Pancreas (tissue), 10 donors: ENCODE data around the gene TAF1D. TPM values are rescaled to one million over a fixed set of nuclear protein-coding genes. Genes with fewer than 3 reads are reported as not detected.

Experiments used
- ATAC-seq, 4 donors: fragments of 200-7000 bp; cut with Tn5 transposase; one replicate each; pipeline versions ENCODE4 v1.8.0 to v1.9.1; 2020; ENCODE audit warnings: mild to moderate bottlenecking in 4 of 4, moderate library complexity in 4 of 4
- DNase-seq, 6 donors: peaks; one replicate each; pipeline ENCODE4 v3.0.0-alpha.2; 2020
- FAIRE-seq: peaks from 2 replicates; lab custom pipeline; 2012; peaks lifted over from hg19 to GRCh38; lab: Jason Lieb, UNC
- H3K27ac ChIP-seq, 4 donors: fragments of 200-600 bp; sonication (generic); 1 replicate in 3 of 4; 2 replicates in 1 of 4; pipeline versions ENCODE4 v1.5.0 to v1.8.0; 2020
- H3K27me3 ChIP-seq, 4 donors: fragments of 200-600 bp; one replicate each; pipeline ENCODE4 v1.8.0; 2021
- H3K36me3 ChIP-seq, 3 donors: fragments of 200-600 bp; sonication (generic) in 1 of 3; one replicate each; pipeline versions ENCODE4 v1.5.0 to v1.8.0; 2020 to 2021
- H3K4me1 ChIP-seq, 3 donors: fragments of 200-600 bp; one replicate each; pipeline ENCODE4 v1.8.0; 2021
- H3K4me3 ChIP-seq, 4 donors: fragments of 200-600 bp; sonication (generic) in 2 of 4; one replicate each; pipeline versions ENCODE4 v1.5.0 to v1.8.0; 2020 to 2021
- H3K9me3 ChIP-seq, 4 donors: fragments of 200-600 bp; one replicate each; pipeline ENCODE4 v1.8.0; 2021
- CTCF ChIP-seq, 4 donors: fragments of 200-600 bp; sonication (generic) in 3 of 4; IDR thresholded peaks; one replicate each; pipeline versions ENCODE4 v1.5.0 to v1.8.0; 2021; ENCODE audit warnings: antibody characterized with exemption in 4 of 4
- WGBS, 2 donors: extraction: QIAGEN DNeasy Blood & Tissue Kit; methylation state at CpG; one replicate each; pipeline ENCODE4 v1.1.7; 2013; 5-methylcytosine and 5-hydroxymethylcytosine counted together
- intact Hi-C, 3 donors: fragments of 100-400 bp; cut with DNase I; formaldehyde crosslinking; loops; one replicate each; pipeline versions ENCODE4 v1.11.1 to v1.14.2; 2022
- polyA plus RNA-seq, 2 donors: library from polyadenylated mRNA; stranded (reverse); fragments of 200-250 nt; gene quantifications; one replicate each; pipeline ENCODE4 v1.2.3, GENCODE V29; 2013
- total RNA-seq, 6 donors: library from RNA; stranded (reverse); fragmentation: NEBNext Ultra II Directional in 4 of 6; extraction: Animal tissue kit (Norgen Biotek cat#: 25700) in 4 of 6; gene quantifications; one replicate each; pipeline versions ENCODE4 v1.2.1 to v1.2.4, GENCODE V29; 2021 to 2023
- donor health status: healthy with polysubstance abuse.
- donor health status: DM: no; HTN: no; CAD: no; lungs with moderate emphysema.
- donor health status: DM: no; HTN: no; CAD: no.
- donor health status: control.
- donor health status: control.
- donor health status: Bipolar disorder and iron deficiency.
- donor health status: DM: yes; HTN: yes; CAD: no.
- donor health status: DM: no; HTN: no; CAD: no.
- donor health status: DM: no; HTN: no; CAD: no.
- donor health status: DM: yes; HTN: yes; CAD: no.

Gene TAF1D
- total and polyA plus RNA-seq, 8 donors: 58.4 to 248 (median 108) TPM

GRCh38 chr11:93772123-93772522 lies 30.8 kb upstream of the TAF1D start:
- ATAC-seq (no peak), FAIRE-seq (no peak), DNase-seq (no peak)
- H3K36me3 ChIP-seq: no peaks in the 10 kb centered on the region
- H3K27me3 ChIP-seq: no peaks in the 10 kb centered on the region
- H3K4me1 ChIP-seq: no peaks in the 10 kb centered on the region
- no peak overlapping the region for H3K27ac ChIP-seq
- no peak for TF ChIP-seq CTCF (IDR thresholded peaks at IDR 0.05)
- 99 to 100% methylated on average over 4 of the region's 4 CpGs for WGBS, 2 donors
- H3K9me3 ChIP-seq: no peaks in the 10 kb centered on the region
- no peak overlapping the region for H3K4me3 ChIP-seq
- intact Hi-C loops: no loop called here

GRCh38 chr11:93770160-93770559 lies 28.9 kb upstream of the TAF1D start:
- H3K4me1 ChIP-seq: peaks cover 0 to 6% (median 0%) of the 10 kb centered on the region in 3 donors
- no peak for TF ChIP-seq CTCF (IDR thresholded peaks at IDR 0.05)
- H3K27ac ChIP-seq: no peak overlapping the region
- ATAC-seq (no peak), DNase-seq (no peak), FAIRE-seq (no peak)
- intact Hi-C loops: no loop called here
- H3K9me3 ChIP-seq: no peaks in the 10 kb centered on the region
- H3K36me3 ChIP-seq: no peaks in the 10 kb centered on the region
- 17 to 21% methylated on average over 1 of the region's 1 CpG for WGBS, 2 donors
- H3K27me3 ChIP-seq: no peaks in the 10 kb centered on the region
- no peak overlapping the region for H3K4me3 ChIP-seq

GRCh38 chr11:93767018-93767417 lies 25.7 kb upstream of the TAF1D start:
- no peak for TF ChIP-seq CTCF (IDR thresholded peaks at IDR 0.05)
- Histone ChIP-seq H3K4me3 (no peak overlapping the region), H3K36me3 (peaks cover 0 to 12% (median 6%) of the 10 kb centered on the region in 3 donors), H3K4me1 (peaks cover 0 to 6% (median 0%) of the 10 kb centered on the region in 3 donors), H3K9me3 (no peaks in the 10 kb centered on the region), H3K27me3 (no peaks in the 10 kb centered on the region), H3K27ac (no peak overlapping the region)
- 67 to 73% methylated on average over 3 of the region's 3 CpGs for WGBS, 2 donors
- intact Hi-C loops: no loop called here
- DNase-seq (no peak), ATAC-seq (peak in 1 of 4 donors; percentile 53), FAIRE-seq (no peak)

GRCh38 chr11:93766504-93766903 lies 25.2 kb upstream of the TAF1D start:
- 33 to 42% methylated on average over 5 of the region's 5 CpGs for WGBS, 2 donors
- Histone ChIP-seq H3K27ac (no peak overlapping the region), H3K27me3 (no peaks in the 10 kb centered on the region), H3K4me1 (peaks cover 0 to 6% (median 0%) of the 10 kb centered on the region in 3 donors), H3K4me3 (no peak overlapping the region), H3K36me3 (peaks cover 0 to 12% (median 6%) of the 10 kb centered on the region in 3 donors), H3K9me3 (no peaks in the 10 kb centered on the region)
- no peak for FAIRE-seq
- no peak for DNase-seq
- ATAC-seq: peak in 1 of 4 donors; percentile 55
- TF ChIP-seq CTCF (IDR thresholded peaks at IDR 0.05): no peak
- intact Hi-C loops: no loop called here

GRCh38 chr11:93765551-93765950 lies 24.3 kb upstream of the TAF1D start:
- Histone ChIP-seq H3K9me3 (no peaks in the 10 kb centered on the region), H3K27me3 (no peaks in the 10 kb centered on the region), H3K4me1 (peaks cover 0 to 6% (median 0%) of the 10 kb centered on the region in 3 donors), H3K36me3 (peaks cover 0 to 20% (median 6%) of the 10 kb centered on the region in 3 donors), H3K27ac (no peak overlapping the region), H3K4me3 (no peak overlapping the region)
- FAIRE-seq (no peak), DNase-seq (no peak), ATAC-seq (no peak)
- 36 to 41% methylated on average over 2 of the region's 2 CpGs for WGBS, 2 donors
- no peak for TF ChIP-seq CTCF (IDR thresholded peaks at IDR 0.05)
- intact Hi-C loops: no loop called here
